H1 (cell line): ENCODE data around the gene KCNMA1. TPM values are rescaled to one million over a fixed set of nuclear protein-coding genes. Genes with fewer than 3 reads are reported as not detected.

Experiments used
- CHD1 ChIP-seq: IDR thresholded peaks from 2 replicates; pipeline ENCODE4 v1.6.1; 2012; ENCODE audit warnings: low read depth, low read length, improper control_type of control experiment
- KDM4A ChIP-seq: IDR thresholded peaks from one replicate; pipeline ENCODE4 v1.7.1; 2012; ENCODE audit warnings: low read depth, mild to moderate bottlenecking, moderate library complexity, low read length, inconsistent platforms; ENCODE audit not compliant: severe bottlenecking
- MAX ChIP-seq: IDR thresholded peaks from 2 replicates; pipeline ENCODE4 v1.6.1; 2012; ENCODE audit warnings: inconsistent platforms
- NANOG ChIP-seq: IDR thresholded peaks from 2 replicates; pipeline ENCODE4 v1.6.1; 2011; ENCODE audit warnings: low read length, low read depth, mild to moderate bottlenecking, inconsistent platforms; ENCODE audit not compliant: insufficient read depth, poor library complexity, severe bottlenecking
- POLR2A ChIP-seq, 2 experiments: IDR thresholded peaks; 1 replicate in 1 of 2; 2 replicates in 1 of 2; pipeline ENCODE4 v1.6.1; 2011; ENCODE audit warnings: low read depth in 2 of 2, low read length in 2 of 2, mild to moderate bottlenecking in 2 of 2; ENCODE audit errors: control extremely low read depth in 1 of 2
- POLR2AphosphoS5 ChIP-seq: IDR thresholded peaks from 2 replicates; pipeline ENCODE4 v1.6.1; 2011; ENCODE audit warnings: low read depth, low read length
- TEAD4 ChIP-seq: IDR thresholded peaks from 2 replicates; pipeline ENCODE4 v1.6.1; 2012; ENCODE audit warnings: low read depth, low read length, inconsistent platforms, mixed read lengths
- ZNF274 ChIP-seq: IDR thresholded peaks from 2 replicates; pipeline ENCODE4 v1.7.0; 2012; ENCODE audit warnings: low read length, borderline replicate concordance; ENCODE audit errors: extremely low read depth
- polyA plus RNA-seq, 7 experiments: library from polyadenylated mRNA; depleted of rRNA in 3 of 7; stranded (reverse) in 5 of 7; unstranded in 2 of 7; fragments of >200 nt in 5 of 7; fragments of 200-250 nt in 2 of 7; gene quantifications; 1 replicate in 5 of 7; 2 replicates in 1 of 7; 4 replicates in 1 of 7; pipeline versions ENCODE4 v1.2.1 to v1.2.3, GENCODE V29; 2011 to 2013; ENCODE audit warnings: missing spikeins in 2 of 7, mixed read lengths in 2 of 7
- total RNA-seq: library from RNA; stranded (reverse); fragmentation: NEBNext Ultra II Directional; extraction: Animal tissue kit (Norgen Biotek cat#: 25700); gene quantifications from 2 replicates; pipeline ENCODE4 v1.2.1, GENCODE V29; 2021

Gene KCNMA1
- total and polyA plus RNA-seq, 2 of the 8 experiments (the other 6 are each of a cell fraction or from before 2014, with no cell fraction given) = 10.2 to 11.1 TPM

- TF ChIP-seq NANOG = no peak
- no peak for TF ChIP-seq TEAD4
- no peak for TF ChIP-seq CHD1
- no peak for TF ChIP-seq POLR2A (IDR thresholded peaks at IDR 0.05; ENCODE audit: control extremely low read depth in 1 of 2, low read depth in 2 of 2, low read length in 2 of 2)
- TF ChIP-seq ZNF274 = no peak
- no peak for TF ChIP-seq MAX
- no peak for TF ChIP-seq KDM4A
- no peak for TF ChIP-seq POLR2AphosphoS5
Observed at GRCh38 chr10:77601488-77601887, 36.1 kb downstream of the KCNMA1 start (continued).
